Measurements from ENCODE around the gene WBP2. TPM values are rescaled to one million over a fixed set of nuclear protein-coding genes. Genes with fewer than 3 reads are reported as not detected.

WBP2 gene
- total RNA-seq, 2 donors from 2014 or later = 44.2 to 49.5 TPM

DNA sequence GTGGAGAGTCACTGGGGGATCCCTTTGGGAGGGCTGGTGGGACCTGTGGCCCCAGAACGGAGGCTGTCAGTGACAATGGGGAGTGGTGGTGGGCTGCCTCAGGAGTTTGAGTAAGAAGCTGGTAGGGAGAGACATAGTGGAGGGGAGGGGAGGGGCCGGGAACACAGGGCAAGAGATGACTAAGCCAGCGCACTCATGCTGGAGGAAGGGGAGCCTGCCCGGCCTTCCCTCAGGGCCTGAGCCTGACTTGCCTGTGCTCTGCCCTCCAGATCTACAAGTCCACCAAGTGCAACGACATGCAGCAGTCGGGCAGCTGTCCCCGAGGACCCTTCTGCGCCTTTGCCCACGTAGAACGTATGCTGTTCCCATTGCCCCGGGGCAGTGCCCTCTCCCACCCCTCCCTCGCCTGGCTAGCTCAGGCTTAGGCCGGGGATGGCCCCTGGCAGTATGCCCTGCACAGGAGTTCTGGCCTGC, 40.2 kb downstream of the WBP2 start:
- intact Hi-C loops (cut with DNase I) = no loop called here
- TF ChIP-seq, protein P1, sequence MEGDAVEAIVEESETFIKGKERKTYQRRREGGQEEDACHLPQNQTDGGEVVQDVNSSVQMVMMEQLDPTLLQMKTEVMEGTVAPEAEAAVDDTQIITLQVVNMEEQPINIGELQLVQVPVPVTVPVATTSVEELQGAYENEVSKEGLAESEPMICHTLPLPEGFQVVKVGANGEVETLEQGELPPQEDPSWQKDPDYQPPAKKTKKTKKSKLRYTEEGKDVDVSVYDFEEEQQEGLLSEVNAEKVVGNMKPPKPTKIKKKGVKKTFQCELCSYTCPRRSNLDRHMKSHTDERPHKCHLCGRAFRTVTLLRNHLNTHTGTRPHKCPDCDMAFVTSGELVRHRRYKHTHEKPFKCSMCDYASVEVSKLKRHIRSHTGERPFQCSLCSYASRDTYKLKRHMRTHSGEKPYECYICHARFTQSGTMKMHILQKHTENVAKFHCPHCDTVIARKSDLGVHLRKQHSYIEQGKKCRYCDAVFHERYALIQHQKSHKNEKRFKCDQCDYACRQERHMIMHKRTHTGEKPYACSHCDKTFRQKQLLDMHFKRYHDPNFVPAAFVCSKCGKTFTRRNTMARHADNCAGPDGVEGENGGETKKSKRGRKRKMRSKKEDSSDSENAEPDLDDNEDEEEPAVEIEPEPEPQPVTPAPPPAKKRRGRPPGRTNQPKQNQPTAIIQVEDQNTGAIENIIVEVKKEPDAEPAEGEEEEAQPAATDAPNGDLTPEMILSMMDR (IDR thresholded peaks at IDR 0.05) = no peak
- no peak for TF ChIP-seq POLR2A (IDR thresholded peaks at IDR 0.05)
- Histone ChIP-seq H3K36me3 (replicated peaks in 1 of 2; ENCODE audit: insufficient read depth in 1 of 2, low read depth in 2 of 2) (peaks cover 9 to 46% of the 10 kb centered on the region in 2 donors), H3K9me3 (no peaks in the 10 kb centered on the region), H3K27ac (no peak overlapping the region), H3K4me3 (no peak overlapping the region), H3K4me1 (no peaks in the 10 kb centered on the region), H3K27me3 (no peaks in the 10 kb centered on the region)
- ATAC-seq (no peak), DNase-seq (no peak)
- 90 to 92% methylated on average over 11 to 13 of the region's 13 CpGs for WGBS, 2 donors

DNA sequence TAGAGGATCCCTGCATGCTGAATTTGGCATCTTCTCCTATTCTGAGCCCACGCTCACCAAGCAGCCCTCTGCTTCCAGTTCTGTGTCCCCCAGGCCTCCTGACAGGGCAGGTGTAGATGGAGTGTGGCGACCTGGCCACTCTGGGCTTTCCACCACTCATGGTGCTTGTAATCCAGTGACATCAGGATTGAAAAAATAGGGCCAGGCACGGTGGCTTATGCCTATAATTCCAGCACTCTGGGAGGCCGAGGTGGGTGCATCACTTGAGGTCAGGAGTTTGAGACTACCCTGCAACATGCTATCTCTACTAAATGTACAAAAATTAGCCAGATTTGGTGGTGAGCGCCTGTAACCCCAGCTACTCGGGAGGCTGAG, 41.1 kb downstream of the WBP2 start:
- intact Hi-C loops (cut with DNase I) = no loop called here
- DNase-seq = no peak
- Histone ChIP-seq H3K4me1 (peaks cover 5% of the 10 kb centered on the region), H3K36me3 (replicated peaks in 1 of 2; ENCODE audit: insufficient read depth in 1 of 2, low read depth in 2 of 2) (peaks cover 3 to 39% of the 10 kb centered on the region in 2 donors), H3K4me3 (no peak overlapping the region), H3K9me3 (no peaks in the 10 kb centered on the region), H3K27me3 (no peaks in the 10 kb centered on the region), H3K27ac (no peak overlapping the region)
- WGBS, 2 donors = 84 to 94% methylated on average over 5 to 6 of the region's 6 CpGs
- ATAC-seq = no peak
- TF ChIP-seq, protein P1 (IDR thresholded peaks at IDR 0.05) = no peak
- no peak for TF ChIP-seq POLR2A (IDR thresholded peaks at IDR 0.05)

DNA sequence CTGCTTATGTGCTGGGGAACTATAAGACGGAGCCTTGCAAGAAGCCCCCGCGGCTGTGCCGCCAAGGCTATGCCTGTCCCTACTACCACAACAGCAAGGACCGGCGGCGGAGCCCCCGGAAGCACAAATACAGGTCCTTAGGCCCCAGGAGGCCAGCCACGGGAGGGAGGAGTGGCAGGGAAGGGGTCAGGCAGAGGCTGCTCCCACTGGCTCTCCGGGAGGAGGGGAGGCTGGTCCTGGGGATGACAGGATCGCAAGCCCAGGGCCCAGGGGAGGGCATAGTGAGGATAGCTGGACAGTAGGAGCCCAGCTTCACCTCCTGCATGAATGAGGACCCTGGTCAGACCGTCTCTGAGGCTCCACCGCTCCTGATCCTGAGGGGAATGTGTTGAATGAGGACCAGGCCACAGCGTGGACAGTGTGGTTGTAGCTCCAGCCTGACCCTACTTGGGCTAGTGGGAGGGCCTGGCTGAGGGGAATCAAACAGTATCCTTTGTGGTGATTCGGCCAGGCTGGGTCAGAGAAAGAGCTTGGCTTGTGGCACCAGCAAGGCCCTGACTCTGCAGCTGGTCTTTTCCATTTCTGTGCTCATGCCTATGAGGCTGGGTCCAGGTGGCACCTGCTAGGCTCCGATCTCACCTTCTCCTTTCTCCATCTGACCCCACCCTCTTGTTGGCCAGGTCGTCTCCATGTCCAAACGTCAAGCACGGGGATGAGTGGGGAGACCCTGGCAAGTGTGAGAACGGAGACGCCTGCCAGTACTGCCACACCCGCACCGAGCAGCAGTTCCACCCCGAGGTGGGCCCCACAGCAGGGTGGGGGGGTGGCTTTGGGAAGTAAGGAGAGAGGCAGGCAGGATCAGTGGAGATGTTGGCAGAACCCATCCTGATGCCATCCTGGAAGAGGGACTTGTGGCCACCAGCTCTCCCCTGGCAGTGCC, 41.8 kb downstream of the WBP2 start:
- intact Hi-C loops (cut with DNase I) = no loop called here
- no peak for DNase-seq
- Histone ChIP-seq H3K9me3 (no peaks in the 10 kb centered on the region), H3K4me3 (no peak overlapping the region), H3K36me3 (replicated peaks in 1 of 2; ENCODE audit: insufficient read depth in 1 of 2, low read depth in 2 of 2) (peaks cover 3 to 33% of the 10 kb centered on the region in 2 donors), H3K27ac (no peak overlapping the region), H3K27me3 (no peaks in the 10 kb centered on the region), H3K4me1 (peaks cover 5% of the 10 kb centered on the region)
- TF ChIP-seq, protein P1 (IDR thresholded peaks at IDR 0.05) = no peak
- TF ChIP-seq POLR2A (IDR thresholded peaks at IDR 0.05) = no peak
- ATAC-seq = no peak
- 90 to 92% methylated on average over 16 to 24 of the region's 24 CpGs for WGBS, 2 donors

DNA sequence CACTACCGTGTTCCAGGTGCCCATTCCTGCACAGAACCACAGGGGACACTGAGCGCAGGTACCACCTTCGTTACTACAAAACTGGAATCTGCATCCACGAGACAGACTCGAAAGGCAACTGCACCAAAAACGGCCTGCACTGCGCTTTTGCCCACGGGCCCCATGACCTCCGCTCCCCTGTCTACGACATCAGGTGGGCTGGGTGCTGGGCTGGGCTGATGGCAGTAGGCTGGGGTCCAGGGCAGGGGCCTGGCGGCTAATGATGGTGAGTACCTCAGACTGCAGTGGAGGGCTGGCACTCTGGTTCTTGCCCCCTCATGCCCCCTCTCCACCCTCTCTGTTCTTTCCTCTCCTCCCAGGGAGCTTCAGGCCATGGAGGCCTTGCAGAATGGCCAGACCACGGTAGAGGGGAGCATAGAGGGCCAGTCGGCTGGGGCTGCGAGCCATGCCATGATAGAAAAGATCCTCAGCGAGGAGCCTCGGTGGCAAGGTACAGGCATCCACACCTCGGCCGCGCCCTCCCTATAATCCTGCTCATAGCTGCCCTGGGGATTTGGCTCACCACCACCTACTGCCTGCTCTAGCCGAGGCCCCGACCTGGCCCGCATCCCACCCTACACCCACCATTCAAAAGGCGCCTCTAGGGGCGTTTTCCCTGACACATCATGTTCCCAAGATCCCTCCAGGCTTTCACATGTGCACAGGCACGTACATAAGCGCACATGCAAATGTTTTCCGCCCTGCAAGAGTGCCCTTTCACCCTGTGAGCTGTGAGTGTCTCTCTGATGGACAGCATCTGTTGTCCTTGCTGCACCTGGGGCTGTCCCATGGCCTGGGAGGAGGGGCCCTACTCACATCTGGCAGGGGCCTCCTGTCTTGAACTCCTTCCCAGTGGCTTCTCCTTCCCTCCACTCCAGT, 42.8 kb downstream of the WBP2 start:
- Histone ChIP-seq H3K4me1 (peaks cover 5% of the 10 kb centered on the region), H3K9me3 (no peaks in the 10 kb centered on the region), H3K27me3 (no peaks in the 10 kb centered on the region), H3K36me3 (replicated peaks in 1 of 2; ENCODE audit: insufficient read depth in 1 of 2, low read depth in 2 of 2) (peaks cover 3 to 32% of the 10 kb centered on the region in 2 donors), H3K27ac (no peak overlapping the region), H3K4me3 (no peak overlapping the region)
- TF ChIP-seq, protein P1 (IDR thresholded peaks at IDR 0.05) = no peak
- no peak for TF ChIP-seq POLR2A (IDR thresholded peaks at IDR 0.05)
- 89 to 94% methylated on average over 25 to 26 of the region's 27 CpGs for WGBS, 2 donors
- DNase-seq (no peak), ATAC-seq (no peak)
- intact Hi-C loops (cut with DNase I) = no loop called here

Measured in body of pancreas (tissue), 4 donors.